Subcutaneous adipose tissue (tissue), 4 donors: ENCODE results near the gene RFX2. TPM values are rescaled to one million over a fixed set of nuclear protein-coding genes. Genes with fewer than 3 reads are reported as not detected.

Source experiments
- CTCF ChIP-seq: fragments of 450-650 bp; IDR thresholded peaks from one replicate; pipeline ENCODE4 v1.5.1; 2016; ENCODE audit warnings: low read depth, mild to moderate bottlenecking, control low read depth, antibody characterized with exemption, moderate library complexity
- total RNA-seq, 4 donors: library from RNA; depleted of rRNA; stranded (reverse); fragments of >200 nt; gene quantifications; one replicate each; pipeline ENCODE4 v1.1.0, GENCODE V29; 2016

The RFX2 gene
- total RNA-seq, 4 donors from 2014 or later: 2.9 to 8.9 (median 7.2) TPM

- no peak for TF ChIP-seq CTCF
Measured at GRCh38 chr19:5960005-5961001, 150.0 kb downstream of the RFX2 start.

GRCh38 chr19:5959260-5960004 is 150.9 kb downstream of the RFX2 start:
- no peak for TF ChIP-seq CTCF

GRCh38 chr19:5958851-5959122 is 151.5 kb downstream of the RFX2 start:
- no peak for TF ChIP-seq CTCF

GRCh38 chr19:5958074-5958850 is 152.0 kb downstream of the RFX2 start:
- no peak for TF ChIP-seq CTCF

- TF ChIP-seq CTCF: no peak
Measured at GRCh38 chr19:5957170-5957569, 153.1 kb downstream of the RFX2 start.

- TF ChIP-seq CTCF: no peak
Measured at GRCh38 chr19:5956728-5957127, 153.6 kb downstream of the RFX2 start.
